ENCODE data around the gene DUS3L.
"Not testable (repeated sequence)": the region's sequence is repeated elsewhere in the genome, so short reads cannot be mapped to it uniquely, and the experiment has no call there.

DUS3L gene

DNA sequence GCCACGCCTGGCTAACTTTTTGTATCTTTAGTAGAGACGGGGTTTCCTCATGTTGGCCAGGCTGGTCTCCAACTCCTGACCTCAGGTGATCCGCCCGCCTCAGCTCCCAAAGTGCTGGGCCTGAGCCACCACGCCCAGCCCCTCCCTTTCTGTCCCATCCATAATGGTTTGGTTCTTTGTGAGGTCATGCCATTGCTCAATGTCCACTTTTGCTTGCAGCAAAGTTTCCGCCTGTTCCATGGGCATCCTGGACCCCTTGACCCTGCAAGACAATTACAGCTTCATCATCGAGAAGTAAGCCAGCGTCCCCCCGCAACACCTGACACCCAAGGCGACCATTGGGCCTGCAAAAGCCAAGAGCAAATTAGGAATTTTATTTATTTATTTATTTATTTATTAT lies 23.0 kb downstream of the DUS3L start:
- DNase-seq: no peak

DNA sequence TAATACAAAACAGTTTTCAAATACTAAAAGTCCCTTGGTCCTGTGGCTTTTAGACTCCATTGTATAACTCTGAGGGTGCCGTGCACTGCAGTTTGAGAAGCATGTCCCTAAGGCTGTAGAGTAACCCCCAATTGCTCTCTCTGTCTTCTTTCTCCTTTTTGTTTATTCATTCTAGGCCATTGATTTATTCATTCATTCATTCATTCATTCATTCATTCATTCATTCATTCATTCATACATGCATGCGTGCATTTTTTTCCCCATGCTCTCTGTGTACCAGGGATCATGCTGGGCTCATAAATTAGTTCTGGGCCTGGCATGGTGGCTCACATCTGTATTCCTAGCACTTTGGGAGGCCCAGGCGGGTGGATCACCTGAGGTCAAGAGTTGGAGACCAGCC lies 25.7 kb downstream of the DUS3L start:
- no peak for DNase-seq

- no peak for DNase-seq
These were observed 28.2 kb downstream of the DUS3L start for GRCh38 chr19:5762608-5763217.

GRCh38 chr19:5753743-5754142 lies 37.2 kb downstream of the DUS3L start:
- no peak for DNase-seq

- DNase-seq: no peak
These were observed 39.3 kb downstream of the DUS3L start for GRCh38 chr19:5751709-5752108.

DNA sequence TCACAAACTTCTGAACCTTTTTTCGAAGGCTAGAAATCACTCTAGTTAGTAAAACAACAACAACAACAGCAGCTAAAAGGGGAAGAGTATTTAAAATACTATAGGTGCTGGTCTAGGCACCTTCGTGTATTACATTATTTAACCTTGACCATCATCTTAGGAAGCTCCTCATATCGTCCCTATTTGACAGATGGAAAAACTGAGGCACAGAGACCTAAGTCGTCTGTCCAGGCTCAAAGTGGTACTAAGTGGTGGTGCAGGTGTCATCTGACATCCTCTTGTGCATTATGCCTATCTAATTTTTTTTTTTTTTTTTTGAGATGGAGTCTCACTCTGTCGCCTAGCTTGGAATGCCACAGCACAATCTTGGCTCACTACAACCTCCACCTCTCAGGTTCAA lies 41.5 kb downstream of the DUS3L start:
- DNase-seq: no peak

GRCh38 chr19:5748920-5749319 lies 42.0 kb downstream of the DUS3L start:
- not testable (repeated sequence) for DNase-seq

- DNase-seq: not testable (repeated sequence)
These were observed 46.0 kb downstream of the DUS3L start for GRCh38 chr19:5744999-5745398.

DNA sequence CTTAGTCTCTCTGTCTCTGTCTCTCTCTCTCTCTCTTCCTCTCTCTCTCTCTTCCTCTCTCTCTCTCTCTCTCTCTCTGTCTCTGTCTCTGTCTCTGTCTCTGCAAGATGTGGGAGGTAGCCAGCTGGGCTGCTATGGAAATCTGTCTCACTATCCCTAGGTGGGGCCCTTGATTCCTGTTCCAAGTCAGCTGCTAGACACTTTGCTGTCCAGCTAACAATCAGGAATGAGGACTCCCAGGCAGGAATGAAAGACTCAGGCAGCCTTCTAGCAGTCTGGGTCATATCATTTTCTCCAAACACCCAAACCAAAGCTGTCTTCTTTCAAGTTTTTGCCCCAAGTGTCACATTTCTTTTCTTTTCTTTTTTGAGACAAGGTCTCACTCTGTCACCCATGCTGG lies 47.3 kb downstream of the DUS3L start:
- DNase-seq: no peak

- DNase-seq: no peak
These were observed 48.9 kb downstream of the DUS3L start for GRCh38 chr19:5742051-5742450.

DNA sequence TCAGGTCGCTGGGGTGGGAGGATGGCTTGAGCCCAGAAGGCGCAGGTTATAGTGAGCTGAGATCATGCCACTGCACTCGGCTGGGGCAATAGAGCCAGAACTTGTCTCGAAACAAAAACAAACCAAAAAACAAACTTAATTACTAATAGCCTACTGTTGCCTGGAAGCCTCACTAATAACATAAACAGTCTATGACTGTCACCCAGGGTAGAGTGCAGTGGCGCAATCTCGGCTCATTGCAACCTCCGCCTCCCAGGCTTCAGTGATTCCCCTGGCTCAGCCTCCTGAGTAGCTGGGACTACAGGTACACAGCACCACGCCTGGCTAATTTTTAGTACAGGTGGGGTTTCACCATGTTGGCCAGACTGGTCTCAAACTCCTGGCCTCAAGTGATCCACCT lies 52.5 kb downstream of the DUS3L start:
- no peak for DNase-seq
